Astrocyte of the cerebellum (primary cell): ENCODE measurements around the gene DNAH2.

Experiments
- DNase-seq: peaks from one replicate; pipeline ENCODE4 v3.0.0-alpha.2; 2011; ENCODE audit warnings: low read depth
- H3K4me3 ChIP-seq: 2 replicates; pipeline ENCODE4 v1.5.1; 2011; ENCODE audit warnings: mild to moderate bottlenecking, low read depth, low read length, moderate library complexity
- in situ Hi-C: cut with HindIII; loops from 2 replicates; pipeline ENCODE4 v1.10.0; 2017; ENCODE audit warnings: low sequenced_read_pairs
- TF ChIP-seq, protein P1 (sequence below): IDR thresholded peaks from 2 replicates; pipeline ENCODE4 v1.5.1; 2012; ENCODE audit warnings: low read length, low read depth, moderate library complexity, mild to moderate bottlenecking; ENCODE audit errors: missing control alignments

Gene DNAH2

DNA sequence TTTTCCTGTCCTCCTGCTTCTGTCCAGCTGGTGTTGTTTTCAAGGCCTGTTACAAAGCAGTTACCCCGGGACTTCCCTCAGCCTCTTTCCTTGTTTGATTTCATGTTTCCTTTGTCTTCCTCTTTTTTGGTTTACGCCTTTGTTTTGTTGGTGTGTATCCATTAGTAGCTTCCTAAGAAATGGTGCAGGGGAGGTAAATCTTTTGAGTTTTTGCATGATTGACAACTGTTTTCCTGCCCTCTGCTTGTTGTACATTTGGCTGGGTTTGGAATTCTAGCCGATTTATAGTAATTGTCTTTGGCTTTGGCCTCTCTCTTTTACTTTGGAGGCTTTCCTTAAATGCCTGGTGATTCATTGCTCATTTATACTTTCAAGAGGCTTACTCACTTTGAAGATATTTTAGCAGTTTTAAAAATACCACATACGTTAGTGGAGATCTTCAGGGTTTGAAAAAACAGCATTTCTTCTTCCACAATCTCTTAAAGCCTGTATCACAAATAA lies 32.8 kb downstream of the DNAH2 start:
- peak; percentile 65 for DNase-seq
- in situ Hi-C loops: no loop called here
- no peak overlapping the region for H3K4me3 ChIP-seq
- TF ChIP-seq, protein P1, sequence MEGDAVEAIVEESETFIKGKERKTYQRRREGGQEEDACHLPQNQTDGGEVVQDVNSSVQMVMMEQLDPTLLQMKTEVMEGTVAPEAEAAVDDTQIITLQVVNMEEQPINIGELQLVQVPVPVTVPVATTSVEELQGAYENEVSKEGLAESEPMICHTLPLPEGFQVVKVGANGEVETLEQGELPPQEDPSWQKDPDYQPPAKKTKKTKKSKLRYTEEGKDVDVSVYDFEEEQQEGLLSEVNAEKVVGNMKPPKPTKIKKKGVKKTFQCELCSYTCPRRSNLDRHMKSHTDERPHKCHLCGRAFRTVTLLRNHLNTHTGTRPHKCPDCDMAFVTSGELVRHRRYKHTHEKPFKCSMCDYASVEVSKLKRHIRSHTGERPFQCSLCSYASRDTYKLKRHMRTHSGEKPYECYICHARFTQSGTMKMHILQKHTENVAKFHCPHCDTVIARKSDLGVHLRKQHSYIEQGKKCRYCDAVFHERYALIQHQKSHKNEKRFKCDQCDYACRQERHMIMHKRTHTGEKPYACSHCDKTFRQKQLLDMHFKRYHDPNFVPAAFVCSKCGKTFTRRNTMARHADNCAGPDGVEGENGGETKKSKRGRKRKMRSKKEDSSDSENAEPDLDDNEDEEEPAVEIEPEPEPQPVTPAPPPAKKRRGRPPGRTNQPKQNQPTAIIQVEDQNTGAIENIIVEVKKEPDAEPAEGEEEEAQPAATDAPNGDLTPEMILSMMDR: no peak

DNA sequence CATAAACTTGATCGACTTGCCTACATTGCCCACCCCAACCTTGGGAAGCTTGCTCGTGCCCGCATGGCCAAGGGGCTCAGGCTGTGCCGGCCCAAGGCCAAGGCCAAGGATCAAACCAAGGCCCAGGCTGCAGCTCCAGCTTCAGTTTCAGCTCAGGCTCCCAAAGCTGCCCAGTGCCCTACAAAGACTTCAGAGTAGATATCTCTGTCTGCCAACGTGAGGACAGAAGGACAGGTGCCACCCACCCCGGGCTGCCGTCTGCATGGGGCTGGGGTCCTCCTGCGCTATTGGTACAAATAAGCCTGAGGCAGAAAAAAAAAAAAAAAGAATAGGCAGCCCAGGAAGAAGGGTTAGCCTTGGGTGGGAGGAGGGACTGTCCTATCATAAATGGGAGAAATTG lies 37.1 kb downstream of the DNAH2 start:
- in situ Hi-C loops: no loop called here
- no peak for DNase-seq
- H3K4me3 ChIP-seq: no peak overlapping the region
- TF ChIP-seq, protein P1: no peak

DNA sequence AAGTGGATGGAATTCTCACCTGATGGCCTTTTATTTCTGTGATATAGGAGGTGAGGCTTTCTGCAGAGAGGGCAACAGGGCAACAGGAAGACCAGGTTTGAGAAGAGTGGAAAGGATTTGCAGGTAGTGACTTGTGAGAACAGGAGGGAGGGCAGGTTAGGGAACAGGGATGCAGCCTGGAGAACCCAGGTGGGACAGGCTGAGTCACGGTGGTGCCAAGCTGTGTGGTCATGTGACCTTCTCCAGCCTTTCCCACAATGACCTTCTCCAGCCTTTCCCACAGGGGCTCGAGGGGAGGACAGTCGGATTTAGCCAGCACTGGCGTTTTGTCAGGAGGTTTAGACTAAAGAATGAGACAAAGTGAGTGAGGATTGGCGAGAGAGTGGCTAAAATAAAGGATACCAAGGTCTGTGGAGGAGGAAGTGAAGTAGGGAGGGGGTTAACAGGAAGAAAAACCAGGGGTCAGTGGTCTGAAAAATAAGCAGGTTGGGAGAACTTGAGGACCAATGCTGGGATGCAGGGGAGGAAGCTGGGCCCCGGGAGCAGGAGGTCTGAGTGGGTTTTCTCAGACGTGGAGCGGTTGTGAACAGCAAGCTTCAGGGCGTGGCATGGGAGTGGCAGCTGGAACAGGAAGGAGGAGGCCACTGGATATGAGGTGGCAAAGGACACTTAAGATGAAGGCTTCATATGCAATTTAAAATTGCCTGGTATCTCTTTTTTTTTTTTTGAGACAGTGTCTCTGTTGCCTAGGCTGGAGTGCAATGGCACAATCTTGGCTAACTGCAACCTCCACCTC lies 37.7 kb downstream of the DNAH2 start:
- in situ Hi-C loops: no loop called here
- no peak overlapping the region for H3K4me3 ChIP-seq
- TF ChIP-seq, protein P1: no peak
- DNase-seq: no peak

DNA sequence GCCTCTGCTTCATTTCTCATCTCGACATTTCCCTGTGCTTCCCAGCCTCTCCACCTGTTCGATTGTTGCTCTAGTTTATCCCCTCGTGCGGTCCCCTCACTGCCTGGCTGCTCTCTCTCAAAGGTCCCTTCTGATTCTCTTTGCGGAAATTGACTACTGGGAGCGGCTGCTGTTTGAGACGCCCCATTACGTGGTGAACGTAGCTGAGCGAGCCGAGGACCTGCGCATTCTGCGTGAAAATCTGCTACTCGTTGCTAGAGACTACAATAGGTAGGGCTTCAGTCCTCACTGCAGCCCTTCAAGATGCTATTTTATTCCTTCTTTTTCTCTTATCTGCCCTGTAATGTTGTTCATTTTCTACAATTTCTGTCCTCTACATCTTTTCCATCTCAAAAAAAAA lies 39.4 kb downstream of the DNAH2 start:
- DNase-seq: no peak
- in situ Hi-C loops: no loop called here
- no peak overlapping the region for H3K4me3 ChIP-seq
- TF ChIP-seq, protein P1: no peak

DNA sequence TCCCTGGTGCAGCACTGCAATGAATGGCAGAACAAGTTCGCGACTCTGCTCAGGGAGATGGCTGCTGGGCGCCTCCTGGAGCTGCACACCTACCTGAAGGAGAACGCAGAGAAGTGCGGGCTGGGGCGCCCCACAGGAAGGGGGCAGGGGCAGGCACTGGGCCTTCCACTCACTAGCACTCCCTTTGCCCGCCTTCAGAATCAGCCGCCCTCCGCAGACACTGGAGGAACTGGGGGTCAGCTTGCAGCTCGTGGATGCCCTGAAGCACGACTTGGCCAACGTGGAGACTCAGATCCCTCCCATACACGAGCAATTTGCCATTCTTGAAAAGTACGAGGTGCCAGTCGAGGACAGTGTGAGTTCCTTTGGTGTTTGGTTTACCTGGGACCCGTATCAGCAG lies 46.4 kb downstream of the DNAH2 start:
- DNase-seq: no peak
- no peak overlapping the region for H3K4me3 ChIP-seq
- in situ Hi-C loops: no loop called here
- TF ChIP-seq, protein P1: no peak

DNA sequence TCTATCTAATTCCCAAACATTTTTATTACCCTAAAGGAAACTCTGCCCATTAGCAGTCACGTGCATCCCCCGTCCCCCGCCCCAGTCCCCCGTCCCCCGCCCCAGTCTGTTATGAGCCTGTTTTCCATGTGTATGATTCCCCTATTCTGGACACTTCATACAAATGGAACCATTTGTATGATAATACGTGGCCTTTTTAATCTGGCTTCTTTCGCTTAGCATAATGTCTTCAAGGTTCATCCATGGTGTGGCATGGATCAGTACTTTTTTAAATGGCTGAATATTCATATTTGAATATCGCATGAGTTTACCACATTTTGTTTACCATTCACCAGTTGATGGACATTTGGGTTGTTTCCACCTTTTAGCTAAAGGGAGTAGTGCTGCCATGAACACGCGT lies 49.5 kb downstream of the DNAH2 start:
- H3K4me3 ChIP-seq: no peak overlapping the region
- no peak for DNase-seq
- TF ChIP-seq, protein P1: no peak
- in situ Hi-C loops: no loop called here
